NCI-H1930 (cell line): ENCODE results near the gene PPP2R2B.

Source experiments
- DNase-seq, 2 experiments: peaks; one replicate each; lab custom pipeline; 2025; lab: John Stamatoyannopoulos, UW

PPP2R2B gene

GRCh38 chr5:146888351-146888978 lies 9.9 kb upstream of the PPP2R2B start:
- no peak for DNase-seq

- no peak for DNase-seq
Measured at GRCh38 chr5:146884066-146884626, 5.6 kb upstream of the PPP2R2B start.

GRCh38 chr5:146883511-146883910 lies 5.0 kb upstream of the PPP2R2B start:
- DNase-seq: no peak

- DNase-seq: no peak
Measured at GRCh38 chr5:146880966-146881365, 2.4 kb upstream of the PPP2R2B start.

GRCh38 chr5:146877783-146878475 lies 628 bp downstream of the PPP2R2B start:
- DNase-seq: no peak

GRCh38 chr5:146877178-146877681 lies 1.3 kb downstream of the PPP2R2B start:
- no peak for DNase-seq

- DNase-seq: no peak
Measured at GRCh38 chr5:146873186-146873917, 5.2 kb downstream of the PPP2R2B start.

- no peak for DNase-seq
Measured at GRCh38 chr5:146872188-146872587, 6.4 kb downstream of the PPP2R2B start.

- DNase-seq: no peak
Measured at GRCh38 chr5:146867996-146868708, 10.4 kb downstream of the PPP2R2B start.

- no peak for DNase-seq
Measured at GRCh38 chr5:146866263-146866662, 12.3 kb downstream of the PPP2R2B start.

- DNase-seq: no peak
Measured at GRCh38 chr5:146862641-146863040, 15.9 kb downstream of the PPP2R2B start.

- DNase-seq: no peak
Measured at GRCh38 chr5:146860213-146860893, 18.2 kb downstream of the PPP2R2B start.

GRCh38 chr5:146852089-146852488 lies 26.5 kb downstream of the PPP2R2B start:
- DNase-seq: no peak

- DNase-seq: no peak
Measured at GRCh38 chr5:146851133-146851532, 27.4 kb downstream of the PPP2R2B start.

- DNase-seq: no peak
Measured at GRCh38 chr5:146849694-146850303, 28.8 kb downstream of the PPP2R2B start.

GRCh38 chr5:146848133-146848532 lies 30.4 kb downstream of the PPP2R2B start:
- DNase-seq: no peak

GRCh38 chr5:146840016-146840415 lies 38.5 kb downstream of the PPP2R2B start:
- no peak for DNase-seq

- no peak for DNase-seq
Measured at GRCh38 chr5:146836226-146836842, 42.2 kb downstream of the PPP2R2B start.

GRCh38 chr5:146832985-146833732 lies 45.4 kb downstream of the PPP2R2B start:
- no peak for DNase-seq

GRCh38 chr5:146828385-146828784 lies 50.2 kb downstream of the PPP2R2B start:
- no peak for DNase-seq
